HL-60 (cell line): ENCODE data around the gene TTC28.

ENCODE experiments used
- DNase-seq, 2 experiments: peaks; one replicate each; pipeline ENCODE4 v3.0.0-alpha.2; 2010 to 2020; ENCODE audit warnings: low read depth in 1 of 2, low spot score in 1 of 2
- H3K27ac ChIP-seq: fragments of 250-450 bp; sonication (Bioruptor Pico); replicated peaks from 2 replicates; pipeline ENCODE4 v1.5.1; 2020; ENCODE audit warnings: mild to moderate bottlenecking, moderate library complexity
- H3K27me3 ChIP-seq: fragments of 250-450 bp; sonication (Bioruptor Pico); 2 replicates; pipeline ENCODE4 v1.5.1; 2021; ENCODE audit warnings: mild to moderate bottlenecking, moderate library complexity; ENCODE audit not compliant: insufficient read depth, poor library complexity, severe bottlenecking
- H3K4me3 ChIP-seq: replicated peaks from 2 replicates; pipeline ENCODE4 v1.5.1; 2011; ENCODE audit warnings: mild to moderate bottlenecking, control low read depth, low read length; ENCODE audit not compliant: insufficient read depth
- GABPA ChIP-seq: IDR thresholded peaks from 2 replicates; pipeline ENCODE4 v1.6.1; 2012; ENCODE audit warnings: low read depth
- POLR2AphosphoS5 ChIP-seq: IDR thresholded peaks from 2 replicates; pipeline ENCODE4 v1.6.1; 2012; ENCODE audit warnings: low read depth
- SPI1 ChIP-seq: IDR thresholded peaks from 2 replicates; pipeline ENCODE4 v1.6.1; 2012; ENCODE audit warnings: low read depth, mild to moderate bottlenecking, borderline replicate concordance
- TF ChIP-seq, protein P1 (sequence below): IDR thresholded peaks from one replicate; pipeline ENCODE4 v1.5.1; 2011; ENCODE audit warnings: low read length, control low read depth, inconsistent platforms; ENCODE audit not compliant: insufficient read depth
- TF ChIP-seq, protein P2 (sequence below): IDR thresholded peaks from 2 replicates; pipeline ENCODE4 v1.6.1; 2012; ENCODE audit warnings: low read depth; ENCODE audit not compliant: insufficient replicate concordance

TTC28 gene

DNA sequence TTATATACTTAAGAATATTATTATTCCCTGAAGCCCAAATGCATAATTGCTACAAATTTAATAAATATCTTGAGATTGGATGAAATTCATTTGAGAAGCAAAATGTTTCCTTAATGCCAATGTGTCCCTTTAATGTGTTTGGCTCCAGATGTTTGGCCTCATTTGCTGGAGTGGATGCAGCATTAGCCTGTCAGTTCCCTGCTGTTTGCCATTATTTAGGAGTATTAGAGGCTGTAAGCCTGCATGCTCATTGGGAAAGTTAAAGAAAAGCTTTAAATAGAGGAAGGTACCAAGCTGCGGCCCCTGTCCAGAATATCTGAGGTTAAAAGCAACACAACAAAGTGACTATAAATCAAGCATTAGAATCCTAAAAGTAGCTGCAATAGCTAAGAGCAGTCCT lies 705.8 kb downstream of the TTC28 start:
- TF ChIP-seq, protein P1, sequence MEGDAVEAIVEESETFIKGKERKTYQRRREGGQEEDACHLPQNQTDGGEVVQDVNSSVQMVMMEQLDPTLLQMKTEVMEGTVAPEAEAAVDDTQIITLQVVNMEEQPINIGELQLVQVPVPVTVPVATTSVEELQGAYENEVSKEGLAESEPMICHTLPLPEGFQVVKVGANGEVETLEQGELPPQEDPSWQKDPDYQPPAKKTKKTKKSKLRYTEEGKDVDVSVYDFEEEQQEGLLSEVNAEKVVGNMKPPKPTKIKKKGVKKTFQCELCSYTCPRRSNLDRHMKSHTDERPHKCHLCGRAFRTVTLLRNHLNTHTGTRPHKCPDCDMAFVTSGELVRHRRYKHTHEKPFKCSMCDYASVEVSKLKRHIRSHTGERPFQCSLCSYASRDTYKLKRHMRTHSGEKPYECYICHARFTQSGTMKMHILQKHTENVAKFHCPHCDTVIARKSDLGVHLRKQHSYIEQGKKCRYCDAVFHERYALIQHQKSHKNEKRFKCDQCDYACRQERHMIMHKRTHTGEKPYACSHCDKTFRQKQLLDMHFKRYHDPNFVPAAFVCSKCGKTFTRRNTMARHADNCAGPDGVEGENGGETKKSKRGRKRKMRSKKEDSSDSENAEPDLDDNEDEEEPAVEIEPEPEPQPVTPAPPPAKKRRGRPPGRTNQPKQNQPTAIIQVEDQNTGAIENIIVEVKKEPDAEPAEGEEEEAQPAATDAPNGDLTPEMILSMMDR: no peak
- no peak overlapping the region for H3K4me3 ChIP-seq
- no peak for DNase-seq
- H3K27me3 ChIP-seq: no peaks in the 10 kb centered on the region
- H3K27ac ChIP-seq: no peak overlapping the region

DNA sequence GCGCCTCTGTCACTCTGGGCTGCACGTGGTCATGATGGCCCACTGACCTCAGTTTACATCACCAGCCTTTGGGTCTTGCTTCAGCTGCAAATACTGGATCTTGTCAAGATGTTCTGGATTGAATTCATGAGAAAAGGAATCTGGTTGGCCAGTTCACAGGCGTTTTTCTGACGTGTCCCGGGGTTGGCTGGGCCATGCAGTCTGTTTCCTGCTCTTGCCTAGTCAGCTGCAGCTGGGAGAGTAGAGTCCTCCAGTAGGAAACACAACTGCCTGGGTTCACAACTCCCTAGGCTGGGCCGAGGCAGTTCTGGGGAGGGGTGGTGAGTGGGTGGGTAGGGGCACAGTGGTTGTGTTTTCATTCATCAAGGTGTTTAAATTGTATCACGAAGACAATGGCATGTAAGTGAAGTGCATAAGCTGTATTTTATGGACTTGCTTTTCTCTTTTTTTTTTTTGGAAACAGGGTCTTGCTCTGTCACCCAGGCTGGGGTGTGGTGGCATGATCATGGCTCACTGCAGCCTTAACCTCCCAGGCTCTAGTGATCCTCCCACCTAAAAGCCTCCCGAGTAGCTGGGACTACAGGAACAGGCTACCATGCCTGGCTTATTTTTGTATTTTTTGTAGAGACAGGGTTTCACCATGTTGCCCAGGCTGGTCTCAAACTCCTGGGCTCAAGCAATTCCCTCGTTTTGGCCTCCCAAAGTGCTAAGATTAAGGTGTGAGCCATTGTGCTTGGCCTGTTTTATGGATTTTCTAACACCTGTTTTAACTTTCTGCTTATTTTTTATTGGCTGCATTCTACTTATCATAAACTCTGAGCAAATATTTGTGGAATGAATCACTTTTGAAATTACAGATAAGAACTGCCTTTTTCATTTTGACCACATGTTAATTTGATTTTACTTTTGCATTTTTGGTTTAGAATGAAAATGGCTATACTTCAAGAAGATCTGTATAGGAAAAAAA lies 706.6 kb downstream of the TTC28 start:
- DNase-seq: no peak
- no peak overlapping the region for H3K4me3 ChIP-seq
- H3K27me3 ChIP-seq: no peaks in the 10 kb centered on the region
- no peak overlapping the region for H3K27ac ChIP-seq
- TF ChIP-seq, protein P1: no peak
- TF ChIP-seq POLR2AphosphoS5 (no peak), SPI1 (no peak), GABPA (no peak)
- TF ChIP-seq, protein P2, sequence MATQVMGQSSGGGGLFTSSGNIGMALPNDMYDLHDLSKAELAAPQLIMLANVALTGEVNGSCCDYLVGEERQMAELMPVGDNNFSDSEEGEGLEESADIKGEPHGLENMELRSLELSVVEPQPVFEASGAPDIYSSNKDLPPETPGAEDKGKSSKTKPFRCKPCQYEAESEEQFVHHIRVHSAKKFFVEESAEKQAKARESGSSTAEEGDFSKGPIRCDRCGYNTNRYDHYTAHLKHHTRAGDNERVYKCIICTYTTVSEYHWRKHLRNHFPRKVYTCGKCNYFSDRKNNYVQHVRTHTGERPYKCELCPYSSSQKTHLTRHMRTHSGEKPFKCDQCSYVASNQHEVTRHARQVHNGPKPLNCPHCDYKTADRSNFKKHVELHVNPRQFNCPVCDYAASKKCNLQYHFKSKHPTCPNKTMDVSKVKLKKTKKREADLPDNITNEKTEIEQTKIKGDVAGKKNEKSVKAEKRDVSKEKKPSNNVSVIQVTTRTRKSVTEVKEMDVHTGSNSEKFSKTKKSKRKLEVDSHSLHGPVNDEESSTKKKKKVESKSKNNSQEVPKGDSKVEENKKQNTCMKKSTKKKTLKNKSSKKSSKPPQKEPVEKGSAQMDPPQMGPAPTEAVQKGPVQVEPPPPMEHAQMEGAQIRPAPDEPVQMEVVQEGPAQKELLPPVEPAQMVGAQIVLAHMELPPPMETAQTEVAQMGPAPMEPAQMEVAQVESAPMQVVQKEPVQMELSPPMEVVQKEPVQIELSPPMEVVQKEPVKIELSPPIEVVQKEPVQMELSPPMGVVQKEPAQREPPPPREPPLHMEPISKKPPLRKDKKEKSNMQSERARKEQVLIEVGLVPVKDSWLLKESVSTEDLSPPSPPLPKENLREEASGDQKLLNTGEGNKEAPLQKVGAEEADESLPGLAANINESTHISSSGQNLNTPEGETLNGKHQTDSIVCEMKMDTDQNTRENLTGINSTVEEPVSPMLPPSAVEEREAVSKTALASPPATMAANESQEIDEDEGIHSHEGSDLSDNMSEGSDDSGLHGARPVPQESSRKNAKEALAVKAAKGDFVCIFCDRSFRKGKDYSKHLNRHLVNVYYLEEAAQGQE: no peak

DNA sequence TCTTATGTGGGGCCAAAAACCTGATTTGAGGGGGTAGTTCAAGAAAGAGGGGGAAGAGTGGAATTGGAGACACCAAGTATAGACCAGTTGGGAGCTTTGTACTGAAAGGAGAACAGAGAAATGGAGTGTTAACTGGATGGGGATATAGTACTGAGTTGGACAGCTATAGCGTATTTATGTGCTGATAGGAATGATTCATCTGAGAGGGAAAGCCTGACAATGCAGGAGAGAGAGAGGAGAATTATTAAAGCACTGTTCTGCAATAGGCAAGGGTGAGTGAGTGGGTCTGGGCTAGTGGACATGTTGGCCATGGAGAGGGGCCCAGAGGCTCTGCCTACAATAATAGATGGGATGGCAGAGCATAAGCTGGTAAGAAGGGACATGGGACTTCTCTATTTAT lies 707.7 kb downstream of the TTC28 start:
- Histone ChIP-seq H3K4me3 (no peak overlapping the region), H3K27me3 (no peaks in the 10 kb centered on the region), H3K27ac (no peak overlapping the region)
- TF ChIP-seq, protein P2: no peak
- TF ChIP-seq GABPA: no peak
- TF ChIP-seq SPI1: no peak
- no peak for TF ChIP-seq POLR2AphosphoS5
- TF ChIP-seq, protein P1: no peak
- DNase-seq: no peak
